ENCODE data around the gene CD109. TPM values are rescaled to one million over a fixed set of nuclear protein-coding genes. Genes with fewer than 3 reads are reported as not detected.
"Not testable (repeated sequence)": the region's sequence is repeated elsewhere in the genome, so short reads cannot be mapped to it uniquely, and the experiment has no call there.

CD109 gene
- total RNA-seq, 5 donors from 2014 or later (not counting 1 experiment from before 2014, with no cell fraction given) = 0.59 to 1.0 (median 0.68) TPM

DNA sequence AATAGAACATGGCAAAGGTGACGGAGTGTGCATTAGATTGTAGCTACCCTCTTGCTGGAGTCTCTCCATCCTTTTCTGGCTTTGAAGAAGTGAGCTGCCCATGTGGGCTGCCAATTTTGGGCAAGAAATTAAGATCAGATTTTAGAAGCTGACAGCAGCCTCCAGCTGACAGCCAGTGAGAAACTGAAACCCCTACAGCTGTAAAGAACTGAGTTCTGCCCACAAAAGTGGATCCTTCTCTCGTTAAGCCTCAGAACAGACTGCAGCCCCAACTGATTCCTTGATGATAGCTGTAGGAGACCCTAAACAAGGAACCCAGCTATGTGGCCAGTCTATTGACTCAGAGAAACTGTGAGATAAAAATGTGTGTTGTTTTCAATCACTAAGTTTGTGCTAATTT, 134.1 kb downstream of the CD109 start:
- no peaks in the 10 kb centered on the region for H3K36me3 Mint-ChIP-seq
- no peaks in the 10 kb centered on the region for H3K27me3 ChIP-seq (replicated peaks in 1 of 2; ENCODE audit: control insufficient read depth in 2 of 2, extremely low read depth in 1 of 2, insufficient read depth in 2 of 2, low read length in 1 of 2)
- 92% methylated on average over 2 of the region's 2 CpGs for WGBS (ENCODE audit: insufficient coverage)
- CTCF ChIA-PET = interaction anchor here in 1 of 2 donors (0.7 kb wide), 1 partner anchor 60 kb away, joined by 3 read pairs; no protein-coding TSS in a partner anchor
- POLR2A ChIA-PET = no interaction called here
- H3K4me1 Mint-ChIP-seq = no peaks in the 10 kb centered on the region
- H3K27ac Mint-ChIP-seq = no peak overlapping the region
- H3K27me3 Mint-ChIP-seq = no peaks in the 10 kb centered on the region
- H3K9me3 Mint-ChIP-seq = no peaks in the 10 kb centered on the region
- no peaks in the 10 kb centered on the region for H3K9me3 ChIP-seq
- no peaks in the 10 kb centered on the region for H3K36me3 ChIP-seq (ENCODE audit: control insufficient read depth in 2 of 2, extremely low read depth in 1 of 2, insufficient read depth in 1 of 2, low read length in 1 of 2)
- H3K27ac ChIP-seq (ENCODE audit: low read length) = no peak overlapping the region
- no peak overlapping the region for H3K4me3 Mint-ChIP-seq
- H3K4me3 ChIP-seq (ENCODE audit: control insufficient read depth in 1 of 2, extremely low read depth in 1 of 2, low read length in 1 of 2) = no peak overlapping the region
- ATAC-seq (replicated peaks in 1 of 4) (no peak), DNase-seq (no peak)
- no peaks in the 10 kb centered on the region for H3K4me1 ChIP-seq (ENCODE audit: control insufficient read depth in 1 of 2, extremely low read depth in 1 of 2, insufficient read depth in 2 of 2, low read length in 2 of 2)

DNA sequence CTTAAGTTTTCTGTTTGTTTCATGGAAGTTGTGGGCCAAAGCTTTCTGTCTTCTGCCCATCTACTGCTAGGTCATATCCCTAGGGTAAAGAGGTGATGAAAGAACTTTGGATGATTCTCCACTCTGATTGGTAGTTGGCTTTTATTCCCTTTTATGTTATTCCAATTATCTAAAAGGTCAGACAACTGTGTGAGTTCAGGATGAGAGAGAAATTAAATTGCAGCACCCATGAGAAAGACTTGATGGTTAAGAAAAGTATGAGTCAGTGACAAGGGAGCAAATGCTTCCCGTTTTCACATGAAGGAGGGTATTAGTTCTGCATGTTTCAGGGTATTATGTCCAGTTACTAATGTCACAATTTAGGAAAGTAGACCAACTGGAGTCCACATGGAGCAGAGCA, 136.3 kb downstream of the CD109 start:
- Histone ChIP-seq H3K27me3 (replicated peaks in 1 of 2; ENCODE audit: control insufficient read depth in 2 of 2, extremely low read depth in 1 of 2, insufficient read depth in 2 of 2, low read length in 1 of 2) (no peaks in the 10 kb centered on the region), H3K36me3 (ENCODE audit: control insufficient read depth in 2 of 2, extremely low read depth in 1 of 2, insufficient read depth in 1 of 2, low read length in 1 of 2) (no peaks in the 10 kb centered on the region), H3K9me3 (no peaks in the 10 kb centered on the region), H3K4me3 (ENCODE audit: control insufficient read depth in 1 of 2, extremely low read depth in 1 of 2, low read length in 1 of 2) (no peak overlapping the region), H3K27ac (ENCODE audit: low read length) (no peak overlapping the region), H3K4me1 (ENCODE audit: control insufficient read depth in 1 of 2, extremely low read depth in 1 of 2, insufficient read depth in 2 of 2, low read length in 2 of 2) (no peaks in the 10 kb centered on the region)
- Mint-ChIP-seq H3K4me1 (no peaks in the 10 kb centered on the region), H3K27ac (no peak overlapping the region), H3K9me3 (no peaks in the 10 kb centered on the region), H3K4me3 (no peak overlapping the region), H3K27me3 (no peaks in the 10 kb centered on the region), H3K36me3 (no peaks in the 10 kb centered on the region)
- WGBS (ENCODE audit: insufficient coverage) = 88% methylated on average over 1 of the region's 1 CpG
- DNase-seq (no peak), ATAC-seq (replicated peaks in 1 of 4) (no peak)
- ChIA-PET CTCF (interaction anchor here in 1 of 2 donors (0.6 kb wide), 1 partner anchor 41 kb away, joined by 3 read pairs; no protein-coding TSS in a partner anchor), POLR2A (no interaction called here)

DNA sequence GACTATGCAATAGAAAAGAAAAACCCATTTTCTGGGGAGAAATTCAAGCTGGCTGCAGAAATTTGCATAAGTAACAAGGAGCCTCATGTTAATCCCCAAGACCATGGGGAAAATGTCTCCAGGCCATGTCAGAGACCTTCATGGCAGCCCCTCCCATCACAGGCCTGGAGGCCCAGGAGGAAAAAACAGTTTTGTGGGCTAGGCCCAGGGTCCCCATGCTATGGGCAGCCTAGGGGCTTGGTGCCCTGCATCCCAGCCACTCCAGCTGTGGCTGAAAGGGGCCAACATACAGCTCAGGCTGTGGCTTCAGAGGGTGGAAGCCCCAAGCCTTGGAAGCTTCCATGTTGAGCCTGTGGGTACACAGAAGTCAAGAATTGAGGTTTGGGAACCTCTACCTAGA, 148.7 kb downstream of the CD109 start:
- H3K27me3 Mint-ChIP-seq = not testable (repeated sequence)

GRCh38 chr6:73851048-73851447, 155.0 kb downstream of the CD109 start:
- H3K4me3 Mint-ChIP-seq; H3K27me3 ChIP-seq (replicated peaks in 1 of 2; ENCODE audit: control insufficient read depth in 2 of 2, extremely low read depth in 1 of 2, insufficient read depth in 2 of 2, low read length in 1 of 2); H3K27ac ChIP-seq (ENCODE audit: low read length); CTCF ChIA-PET; DNase-seq; H3K4me3 ChIP-seq (ENCODE audit: control insufficient read depth in 1 of 2, extremely low read depth in 1 of 2, low read length in 1 of 2); H3K36me3 Mint-ChIP-seq; H3K36me3 ChIP-seq (ENCODE audit: control insufficient read depth in 2 of 2, extremely low read depth in 1 of 2, insufficient read depth in 1 of 2, low read length in 1 of 2); H3K4me1 Mint-ChIP-seq; H3K27ac Mint-ChIP-seq; H3K9me3 Mint-ChIP-seq; H3K9me3 ChIP-seq; POLR2A ChIA-PET; H3K27me3 Mint-ChIP-seq; ATAC-seq (replicated peaks in 1 of 4); H3K4me1 ChIP-seq (ENCODE audit: control insufficient read depth in 1 of 2, extremely low read depth in 1 of 2, insufficient read depth in 2 of 2, low read length in 2 of 2): not testable (repeated sequence)
- 97% methylated on average over 6 of the region's 25 CpGs for WGBS (ENCODE audit: insufficient coverage)

More for the DNA sequence above, 148.7 kb downstream of the CD109 start:
- H3K36me3 Mint-ChIP-seq; H3K9me3 ChIP-seq; H3K4me1 Mint-ChIP-seq; H3K27me3 ChIP-seq (replicated peaks in 1 of 2; ENCODE audit: control insufficient read depth in 2 of 2, extremely low read depth in 1 of 2, insufficient read depth in 2 of 2, low read length in 1 of 2); H3K4me1 ChIP-seq (ENCODE audit: control insufficient read depth in 1 of 2, extremely low read depth in 1 of 2, insufficient read depth in 2 of 2, low read length in 2 of 2); DNase-seq; POLR2A ChIA-PET; H3K27ac ChIP-seq (ENCODE audit: low read length); H3K27ac Mint-ChIP-seq; H3K36me3 ChIP-seq (ENCODE audit: control insufficient read depth in 2 of 2, extremely low read depth in 1 of 2, insufficient read depth in 1 of 2, low read length in 1 of 2); CTCF ChIA-PET; H3K4me3 ChIP-seq (ENCODE audit: control insufficient read depth in 1 of 2, extremely low read depth in 1 of 2, low read length in 1 of 2); H3K4me3 Mint-ChIP-seq; ATAC-seq (replicated peaks in 1 of 4): not testable (repeated sequence)
- peaks cover 0 to 19% (median 4%) of the 10 kb centered on the region in 3 donors for H3K9me3 Mint-ChIP-seq

- Histone ChIP-seq H3K27ac (ENCODE audit: low read length) (no peak overlapping the region), H3K4me1 (ENCODE audit: control insufficient read depth in 1 of 2, extremely low read depth in 1 of 2, insufficient read depth in 2 of 2, low read length in 2 of 2) (no peaks in the 10 kb centered on the region), H3K27me3 (replicated peaks in 1 of 2; ENCODE audit: control insufficient read depth in 2 of 2, extremely low read depth in 1 of 2, insufficient read depth in 2 of 2, low read length in 1 of 2) (no peaks in the 10 kb centered on the region), H3K4me3 (ENCODE audit: control insufficient read depth in 1 of 2, extremely low read depth in 1 of 2, low read length in 1 of 2) (no peak overlapping the region), H3K9me3 (no peaks in the 10 kb centered on the region), H3K36me3 (ENCODE audit: control insufficient read depth in 2 of 2, extremely low read depth in 1 of 2, insufficient read depth in 1 of 2, low read length in 1 of 2) (no peaks in the 10 kb centered on the region)
- H3K36me3 Mint-ChIP-seq = no peaks in the 10 kb centered on the region
- CTCF ChIA-PET = interaction anchor here (0.5 to 2.9 kb wide), 5 partner anchors 10 to 1561 kb away, joined by 3 to 22 read pairs (median 5); no protein-coding TSS in a partner anchor
- H3K4me1 Mint-ChIP-seq = no peaks in the 10 kb centered on the region
- H3K27ac Mint-ChIP-seq = no peak overlapping the region
- WGBS (ENCODE audit: insufficient coverage) = no CpG with 5 or more reads among the region's 5 CpGs
- no peaks in the 10 kb centered on the region for H3K27me3 Mint-ChIP-seq
- POLR2A ChIA-PET = interaction anchor here in 1 of 2 donors (0.8 kb wide), 1 partner anchor 10 kb away, joined by 3 read pairs; no protein-coding TSS in a partner anchor
- ATAC-seq (replicated peaks in 1 of 4) (no peak), DNase-seq (peak in 7 of 35 experiments; percentile 2 to 66 (median 17))
- H3K4me3 Mint-ChIP-seq = no peak overlapping the region
- peaks cover 0 to 5% (median 0%) of the 10 kb centered on the region in 3 donors for H3K9me3 Mint-ChIP-seq
Observed at GRCh38 chr6:73854998-73855718, 159.2 kb downstream of the CD109 start.

DNA sequence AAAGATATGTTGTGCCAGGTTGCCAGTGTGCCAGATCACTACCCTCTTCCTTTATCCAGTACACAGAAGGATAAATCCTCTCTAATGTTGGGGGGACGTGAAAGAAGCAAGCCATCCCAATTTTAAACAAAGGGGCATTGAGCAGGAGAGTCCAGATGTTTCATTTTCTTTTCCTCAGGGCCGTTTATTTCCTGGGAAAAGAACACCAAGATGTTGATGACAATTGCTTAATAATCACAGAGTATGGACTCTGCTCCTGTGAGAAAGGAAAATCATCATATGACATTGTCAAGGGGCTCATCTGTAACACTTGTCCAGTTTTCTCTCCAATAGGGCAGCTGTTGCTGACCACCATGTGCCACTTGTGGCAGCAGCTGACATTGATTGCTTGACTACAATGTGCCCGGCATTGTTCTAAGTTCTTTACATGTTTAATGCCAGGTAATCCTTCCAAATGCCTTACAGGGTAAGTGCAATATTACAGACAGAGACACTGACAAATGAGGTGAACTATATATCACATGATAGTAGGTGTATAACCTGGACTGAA, 161.4 kb downstream of the CD109 start:
- no peak overlapping the region for H3K27ac Mint-ChIP-seq
- H3K9me3 Mint-ChIP-seq = peaks cover 0 to 2% (median 0%) of the 10 kb centered on the region in 3 donors
- H3K4me3 Mint-ChIP-seq = no peak overlapping the region
- ATAC-seq (replicated peaks in 1 of 4) (no peak), DNase-seq (no peak)
- H3K4me3 ChIP-seq (ENCODE audit: control insufficient read depth in 1 of 2, extremely low read depth in 1 of 2, low read length in 1 of 2) = no peak overlapping the region
- no peaks in the 10 kb centered on the region for H3K27me3 ChIP-seq (replicated peaks in 1 of 2; ENCODE audit: control insufficient read depth in 2 of 2, extremely low read depth in 1 of 2, insufficient read depth in 2 of 2, low read length in 1 of 2)
- H3K4me1 Mint-ChIP-seq = no peaks in the 10 kb centered on the region
- H3K9me3 ChIP-seq = no peaks in the 10 kb centered on the region
- no peaks in the 10 kb centered on the region for H3K27me3 Mint-ChIP-seq
- ChIA-PET POLR2A (no interaction called here), CTCF (interaction anchor here in 1 of 2 donors (1.0 to 2.0 kb wide), 2 partner anchors 1352 kb away, joined by 4 to 22 read pairs; no protein-coding TSS in a partner anchor)
- H3K36me3 ChIP-seq (ENCODE audit: control insufficient read depth in 2 of 2, extremely low read depth in 1 of 2, insufficient read depth in 1 of 2, low read length in 1 of 2) = no peaks in the 10 kb centered on the region
- no CpG with 5 or more reads among the region's 3 CpGs for WGBS (ENCODE audit: insufficient coverage)
- no peak overlapping the region for H3K27ac ChIP-seq (ENCODE audit: low read length)
- no peaks in the 10 kb centered on the region for H3K36me3 Mint-ChIP-seq
- H3K4me1 ChIP-seq (ENCODE audit: control insufficient read depth in 1 of 2, extremely low read depth in 1 of 2, insufficient read depth in 2 of 2, low read length in 2 of 2) = no peaks in the 10 kb centered on the region
